Panc1 (cell line): ENCODE data around the gene OR1L4. TPM values are rescaled to one million over a fixed set of nuclear protein-coding genes. Genes with fewer than 3 reads are reported as not detected.

Experiments used
- ATAC-seq: fragments of 200-7000 bp; cut with Tn5 transposase; 2 replicates; pipeline ENCODE4 v1.9.1; 2020; ENCODE audit warnings: mild to moderate bottlenecking, moderate library complexity
- BruUV-seq: library from RNA; stranded (reverse); fragments of 400-500 nt; replicated peaks from 2 replicates; lab custom pipeline; 2021; lab: Mats Ljungman, UMichigan
- CTCF ChIA-PET: fragments of 300-600 bp; sonication (Branson Sonifier 250); formaldehyde crosslinking; loops from one replicate; lab custom pipeline; 2022; ENCODE audit warnings: antibody characterized with exemption; lab: Charles Lee
- POLR2A ChIA-PET: fragments of 300-600 bp; sonication (Branson Sonifier 250); formaldehyde crosslinking; loops from one replicate; lab custom pipeline; 2022; ENCODE audit warnings: antibody characterized with exemption; lab: Charles Lee
- DNase-seq: peaks from one replicate; pipeline ENCODE4 v3.0.0-alpha.2; 2010; ENCODE audit warnings: low read depth, low spot score
- H3K27ac ChIP-seq: 2 replicates; pipeline ENCODE4 v1.5.1; 2011; ENCODE audit warnings: mild to moderate bottlenecking, low read length, inconsistent platforms
- H3K27me3 ChIP-seq: fragments of 200-500 bp; sonication (Bioruptor generic); 2 replicates; pipeline ENCODE4 v1.6.0; 2014; ENCODE audit warnings: low read length, inconsistent platforms; ENCODE audit not compliant: control insufficient read depth, insufficient read depth
- H3K36me3 ChIP-seq: fragments of 200-500 bp; sonication (Bioruptor generic); 2 replicates; pipeline ENCODE4 v1.5.1; 2014; ENCODE audit warnings: inconsistent platforms, mild to moderate bottlenecking, low read length, moderate library complexity; ENCODE audit not compliant: control insufficient read depth, insufficient read depth
- H3K4me1 ChIP-seq: 2 replicates; pipeline ENCODE4 v1.5.1; 2011; ENCODE audit warnings: inconsistent platforms, mild to moderate bottlenecking, low read length, moderate library complexity; ENCODE audit not compliant: control insufficient read depth, insufficient read depth
- H3K4me3 ChIP-seq, 2 experiments: 2 replicates each; pipeline ENCODE4 v1.5.1; 2011 to 2012; ENCODE audit warnings: low read depth in 2 of 2, low read length in 2 of 2, mild to moderate bottlenecking in 2 of 2, inconsistent platforms in 1 of 2, moderate library complexity in 1 of 2
- H3K9me3 ChIP-seq: fragments of 200-500 bp; sonication (Bioruptor generic); 2 replicates; pipeline ENCODE4 v1.5.1; 2014; ENCODE audit warnings: low read depth, mild to moderate bottlenecking, inconsistent platforms, low read length, moderate library complexity; ENCODE audit not compliant: control insufficient read depth, insufficient read depth
- CTCF ChIP-seq: fragments of 450-650 bp; IDR thresholded peaks from 2 replicates; pipeline ENCODE4 v1.5.1; 2017; ENCODE audit warnings: mild to moderate bottlenecking
- POLR2AphosphoS5 ChIP-seq: IDR thresholded peaks from 2 replicates; pipeline ENCODE4 v1.6.1; 2012; ENCODE audit warnings: mild to moderate bottlenecking, low read depth, low read length, moderate library complexity
- REST ChIP-seq, 2 experiments: IDR thresholded peaks; 2 replicates each; pipeline ENCODE4 v1.6.1; 2011 to 2012; ENCODE audit warnings: low read depth in 2 of 2, control low read depth in 1 of 2, low read length in 1 of 2, mild to moderate bottlenecking in 1 of 2, moderate library complexity in 1 of 2; ENCODE audit not compliant: insufficient read depth in 1 of 2
- SIN3A ChIP-seq: IDR thresholded peaks from 2 replicates; pipeline ENCODE4 v1.6.1; 2012; ENCODE audit warnings: low read depth, mild to moderate bottlenecking, low read length, moderate library complexity, borderline replicate concordance; ENCODE audit not compliant: insufficient read depth
- TCF7L2 ChIP-seq: IDR thresholded peaks from 2 replicates; pipeline ENCODE4 v1.6.1; 2011; ENCODE audit warnings: mild to moderate bottlenecking, low read depth, low read length, inconsistent platforms
- in situ Hi-C: cut with HindIII; loops from 2 replicates; pipeline ENCODE4 v1.10.0; 2016; ENCODE audit warnings: low sequenced_read_pairs, low pct_unique_long_range_greater_than_20kb
- intact Hi-C: fragments of 100-400 bp; cut with micrococcal nuclease; formaldehyde crosslinking; loops from one replicate; pipeline ENCODE4 v1.10.0; 2022; ENCODE audit not compliant: unreplicated experiment
- total RNA-seq: library from RNA; stranded (reverse); gene quantifications from one replicate; pipeline ENCODE4 v1.2.1, GENCODE V29; 2021; ENCODE audit not compliant: unreplicated experiment

Gene OR1L4
- total RNA-seq, 1 experiment from 2014 or later = not detected

GRCh38 chr9:122719218-122719617 is 4.6 kb upstream of the OR1L4 start:
- Histone ChIP-seq H3K27ac (no peak overlapping the region), H3K4me1 (no peaks in the 10 kb centered on the region), H3K9me3 (peaks cover 4% of the 10 kb centered on the region; the same call in 1 of the 2 replicates), H3K27me3 (no peaks in the 10 kb centered on the region), H3K4me3 (no peak overlapping the region), H3K36me3 (no peaks in the 10 kb centered on the region)
- BruUV-seq = no TSS peak
- no peak for ATAC-seq
- DNase-seq = no peak
- TF ChIP-seq SIN3A = no peak
- no peak for TF ChIP-seq TCF7L2
- no peak for TF ChIP-seq REST (IDR thresholded peaks at IDR 0.05; ENCODE audit: insufficient read depth in 1 of 2, low read depth in 2 of 2, low read length in 1 of 2)
- TF ChIP-seq CTCF = no peak
- TF ChIP-seq POLR2AphosphoS5 = no peak
- CTCF ChIA-PET = no interaction called here
- in situ Hi-C loops (no loop called here), intact Hi-C loops (no loop called here)
- POLR2A ChIA-PET = no interaction called here

- intact Hi-C loops (no loop called here), in situ Hi-C loops (no loop called here)
- Histone ChIP-seq H3K4me3 (no peak within 1 kb of the TSS), H3K4me1 (no peaks in the 10 kb centered on the region), H3K36me3 (no peaks in the 10 kb centered on the region), H3K27me3 (no peaks in the 10 kb centered on the region), H3K27ac (no peak within 1 kb of the TSS), H3K9me3 (no peaks in the 10 kb centered on the region)
- ATAC-seq = no peak
- ChIA-PET POLR2A (no interaction called here), CTCF (no interaction called here)
- no peak for TF ChIP-seq POLR2AphosphoS5
- no peak for TF ChIP-seq REST (IDR thresholded peaks at IDR 0.05; ENCODE audit: insufficient read depth in 1 of 2, low read depth in 2 of 2, low read length in 1 of 2)
- no peak for TF ChIP-seq TCF7L2
- TF ChIP-seq CTCF = no peak
- no peak for TF ChIP-seq SIN3A
- no peak for DNase-seq
- no TSS peak for BruUV-seq
Observed at GRCh38 chr9:122742003-122742402, 18.2 kb downstream of the OR1L4 start, which contains the start of gene OR1L6. TSS of gene OR1L6 (plus strand) at chr9:122742303. CDS start at chr9:122749848, 7,545 bp downstream.
